WTC11 (cell line): Measurements from ENCODE around the gene SMIM28.

ENCODE experiments used
- ETV6 ChIP-seq: sonication (generic); formaldehyde crosslinking; IDR thresholded peaks from 2 replicates; pipeline ENCODE4 v1.8.1; 2022; ENCODE audit warnings: mild to moderate bottlenecking, missing genetic modification reagents
- JUN ChIP-seq: sonication (generic); formaldehyde crosslinking; IDR thresholded peaks from 2 replicates; pipeline ENCODE4 v1.8.0; 2023; ENCODE audit warnings: mild to moderate bottlenecking, missing genetic modification reagents
- ZBTB21 ChIP-seq: sonication (generic); formaldehyde crosslinking; IDR thresholded peaks from 2 replicates; pipeline ENCODE4 v1.8.1; 2023; ENCODE audit warnings: mild to moderate bottlenecking, missing genetic modification reagents, borderline replicate concordance
- TF ChIP-seq, protein P1 (sequence below): fragments of 200-600 bp; IDR thresholded peaks from 2 replicates; pipeline ENCODE4 v1.8.0; 2022; ENCODE audit warnings: antibody characterized with exemption
- TF ChIP-seq, protein P2 (sequence below): sonication (generic); formaldehyde crosslinking; IDR thresholded peaks from 2 replicates; pipeline ENCODE4 v1.8.1; 2023; ENCODE audit warnings: mild to moderate bottlenecking, missing genetic modification reagents, borderline replicate concordance
- TF ChIP-seq, protein P3 (sequence below): sonication (generic); formaldehyde crosslinking; IDR thresholded peaks from 2 replicates; pipeline ENCODE4 v1.8.0; 2022; ENCODE audit warnings: mild to moderate bottlenecking, missing genetic modification reagents
- TF ChIP-seq, protein P4 (sequence below): sonication (generic); formaldehyde crosslinking; IDR thresholded peaks from 2 replicates; pipeline ENCODE4 v1.8.0; 2022; ENCODE audit warnings: mild to moderate bottlenecking, missing genetic modification reagents
- TF ChIP-seq, protein P5 (sequence below): sonication (generic); formaldehyde crosslinking; IDR thresholded peaks from 2 replicates; pipeline ENCODE4 v1.8.0; 2023; ENCODE audit warnings: missing genetic modification reagents
- TF ChIP-seq, protein P6 (sequence below): fragments of 250-450 bp; sonication (Bioruptor Pico); IDR thresholded peaks from 2 replicates; pipeline ENCODE4 v1.8.0; 2021; ENCODE audit warnings: mild to moderate bottlenecking
- TF ChIP-seq, protein P7 (sequence below): sonication (generic); formaldehyde crosslinking; IDR thresholded peaks from 2 replicates; pipeline ENCODE4 v1.8.1; 2022; ENCODE audit warnings: low read depth, missing genetic modification reagents, borderline replicate concordance

DNA sequence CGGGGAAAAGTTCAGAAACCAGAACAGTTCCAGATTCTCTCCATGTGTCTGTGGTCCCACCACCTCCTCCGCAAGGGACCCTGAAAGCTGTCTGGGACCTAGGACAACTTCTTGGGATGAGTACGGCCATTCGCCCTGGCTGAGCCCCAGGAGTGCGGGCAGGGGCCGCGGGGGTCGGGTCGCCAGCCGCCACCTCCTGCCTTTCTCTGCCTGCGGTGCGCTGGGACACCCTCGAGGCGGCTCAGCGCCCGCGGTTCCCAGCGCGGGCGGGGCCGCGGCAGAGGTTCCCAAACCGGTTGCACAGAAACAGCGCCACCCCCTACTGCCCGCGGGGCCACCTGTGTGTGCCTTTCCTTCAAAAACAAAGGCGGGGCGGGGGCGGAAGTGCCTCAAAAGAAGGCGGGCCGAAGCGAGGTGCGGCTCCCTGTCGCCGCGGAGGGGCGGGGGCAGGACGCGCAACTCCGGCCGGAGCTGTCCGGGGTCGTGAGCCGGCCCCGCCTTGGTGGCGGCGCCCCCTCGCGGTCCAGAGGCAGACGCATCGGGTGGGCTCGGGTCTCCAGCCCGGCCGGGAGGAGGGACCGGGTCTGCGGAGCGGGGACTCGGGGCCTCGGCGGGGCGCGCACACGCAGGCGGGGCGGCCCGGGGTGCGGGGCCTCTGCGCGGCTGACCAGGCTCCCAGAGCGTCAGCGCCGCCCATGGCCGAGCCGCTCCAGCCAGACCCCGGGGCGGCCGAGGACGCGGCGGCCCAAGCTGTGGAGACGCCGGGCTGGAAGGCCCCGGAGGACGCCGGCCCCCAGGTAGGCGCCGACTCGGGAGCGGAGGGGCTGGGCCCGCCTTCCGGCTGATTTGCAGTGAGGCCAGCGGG, 26.3 kb downstream of the SMIM28 start, which contains the start of gene HEBP2:
- TF ChIP-seq, protein P1, sequence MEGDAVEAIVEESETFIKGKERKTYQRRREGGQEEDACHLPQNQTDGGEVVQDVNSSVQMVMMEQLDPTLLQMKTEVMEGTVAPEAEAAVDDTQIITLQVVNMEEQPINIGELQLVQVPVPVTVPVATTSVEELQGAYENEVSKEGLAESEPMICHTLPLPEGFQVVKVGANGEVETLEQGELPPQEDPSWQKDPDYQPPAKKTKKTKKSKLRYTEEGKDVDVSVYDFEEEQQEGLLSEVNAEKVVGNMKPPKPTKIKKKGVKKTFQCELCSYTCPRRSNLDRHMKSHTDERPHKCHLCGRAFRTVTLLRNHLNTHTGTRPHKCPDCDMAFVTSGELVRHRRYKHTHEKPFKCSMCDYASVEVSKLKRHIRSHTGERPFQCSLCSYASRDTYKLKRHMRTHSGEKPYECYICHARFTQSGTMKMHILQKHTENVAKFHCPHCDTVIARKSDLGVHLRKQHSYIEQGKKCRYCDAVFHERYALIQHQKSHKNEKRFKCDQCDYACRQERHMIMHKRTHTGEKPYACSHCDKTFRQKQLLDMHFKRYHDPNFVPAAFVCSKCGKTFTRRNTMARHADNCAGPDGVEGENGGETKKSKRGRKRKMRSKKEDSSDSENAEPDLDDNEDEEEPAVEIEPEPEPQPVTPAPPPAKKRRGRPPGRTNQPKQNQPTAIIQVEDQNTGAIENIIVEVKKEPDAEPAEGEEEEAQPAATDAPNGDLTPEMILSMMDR, result peak; percentile 60
- TF ChIP-seq JUN (no peak), ETV6 (CRISPR knock-in tag) (peak; percentile 87; the same call in 1 of the 2 replicates), ZBTB21 (no peak)
- TF ChIP-seq, protein P2, sequence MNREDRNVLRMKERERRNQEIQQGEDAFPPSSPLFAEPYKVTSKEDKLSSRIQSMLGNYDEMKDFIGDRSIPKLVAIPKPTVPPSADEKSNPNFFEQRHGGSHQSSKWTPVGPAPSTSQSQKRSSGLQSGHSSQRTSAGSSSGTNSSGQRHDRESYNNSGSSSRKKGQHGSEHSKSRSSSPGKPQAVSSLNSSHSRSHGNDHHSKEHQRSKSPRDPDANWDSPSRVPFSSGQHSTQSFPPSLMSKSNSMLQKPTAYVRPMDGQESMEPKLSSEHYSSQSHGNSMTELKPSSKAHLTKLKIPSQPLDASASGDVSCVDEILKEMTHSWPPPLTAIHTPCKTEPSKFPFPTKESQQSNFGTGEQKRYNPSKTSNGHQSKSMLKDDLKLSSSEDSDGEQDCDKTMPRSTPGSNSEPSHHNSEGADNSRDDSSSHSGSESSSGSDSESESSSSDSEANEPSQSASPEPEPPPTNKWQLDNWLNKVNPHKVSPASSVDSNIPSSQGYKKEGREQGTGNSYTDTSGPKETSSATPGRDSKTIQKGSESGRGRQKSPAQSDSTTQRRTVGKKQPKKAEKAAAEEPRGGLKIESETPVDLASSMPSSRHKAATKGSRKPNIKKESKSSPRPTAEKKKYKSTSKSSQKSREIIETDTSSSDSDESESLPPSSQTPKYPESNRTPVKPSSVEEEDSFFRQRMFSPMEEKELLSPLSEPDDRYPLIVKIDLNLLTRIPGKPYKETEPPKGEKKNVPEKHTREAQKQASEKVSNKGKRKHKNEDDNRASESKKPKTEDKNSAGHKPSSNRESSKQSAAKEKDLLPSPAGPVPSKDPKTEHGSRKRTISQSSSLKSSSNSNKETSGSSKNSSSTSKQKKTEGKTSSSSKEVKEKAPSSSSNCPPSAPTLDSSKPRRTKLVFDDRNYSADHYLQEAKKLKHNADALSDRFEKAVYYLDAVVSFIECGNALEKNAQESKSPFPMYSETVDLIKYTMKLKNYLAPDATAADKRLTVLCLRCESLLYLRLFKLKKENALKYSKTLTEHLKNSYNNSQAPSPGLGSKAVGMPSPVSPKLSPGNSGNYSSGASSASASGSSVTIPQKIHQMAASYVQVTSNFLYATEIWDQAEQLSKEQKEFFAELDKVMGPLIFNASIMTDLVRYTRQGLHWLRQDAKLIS, result no peak
- TF ChIP-seq, protein P3, sequence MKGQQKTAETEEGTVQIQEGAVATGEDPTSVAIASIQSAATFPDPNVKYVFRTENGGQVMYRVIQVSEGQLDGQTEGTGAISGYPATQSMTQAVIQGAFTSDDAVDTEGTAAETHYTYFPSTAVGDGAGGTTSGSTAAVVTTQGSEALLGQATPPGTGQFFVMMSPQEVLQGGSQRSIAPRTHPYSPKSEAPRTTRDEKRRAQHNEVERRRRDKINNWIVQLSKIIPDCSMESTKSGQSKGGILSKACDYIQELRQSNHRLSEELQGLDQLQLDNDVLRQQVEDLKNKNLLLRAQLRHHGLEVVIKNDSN (CRISPR knock-in tag), result no peak
- TF ChIP-seq, protein P4, sequence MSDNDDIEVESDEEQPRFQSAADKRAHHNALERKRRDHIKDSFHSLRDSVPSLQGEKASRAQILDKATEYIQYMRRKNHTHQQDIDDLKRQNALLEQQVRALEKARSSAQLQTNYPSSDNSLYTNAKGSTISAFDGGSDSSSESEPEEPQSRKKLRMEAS (CRISPR knock-in tag), result 0 out of 2 replicates have a peak, but pooled peaks have one; percentile 30
- TF ChIP-seq, protein P5, sequence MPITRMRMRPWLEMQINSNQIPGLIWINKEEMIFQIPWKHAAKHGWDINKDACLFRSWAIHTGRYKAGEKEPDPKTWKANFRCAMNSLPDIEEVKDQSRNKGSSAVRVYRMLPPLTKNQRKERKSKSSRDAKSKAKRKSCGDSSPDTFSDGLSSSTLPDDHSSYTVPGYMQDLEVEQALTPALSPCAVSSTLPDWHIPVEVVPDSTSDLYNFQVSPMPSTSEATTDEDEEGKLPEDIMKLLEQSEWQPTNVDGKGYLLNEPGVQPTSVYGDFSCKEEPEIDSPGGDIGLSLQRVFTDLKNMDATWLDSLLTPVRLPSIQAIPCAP (CRISPR knock-in tag), result no peak
- TF ChIP-seq, protein P6, sequence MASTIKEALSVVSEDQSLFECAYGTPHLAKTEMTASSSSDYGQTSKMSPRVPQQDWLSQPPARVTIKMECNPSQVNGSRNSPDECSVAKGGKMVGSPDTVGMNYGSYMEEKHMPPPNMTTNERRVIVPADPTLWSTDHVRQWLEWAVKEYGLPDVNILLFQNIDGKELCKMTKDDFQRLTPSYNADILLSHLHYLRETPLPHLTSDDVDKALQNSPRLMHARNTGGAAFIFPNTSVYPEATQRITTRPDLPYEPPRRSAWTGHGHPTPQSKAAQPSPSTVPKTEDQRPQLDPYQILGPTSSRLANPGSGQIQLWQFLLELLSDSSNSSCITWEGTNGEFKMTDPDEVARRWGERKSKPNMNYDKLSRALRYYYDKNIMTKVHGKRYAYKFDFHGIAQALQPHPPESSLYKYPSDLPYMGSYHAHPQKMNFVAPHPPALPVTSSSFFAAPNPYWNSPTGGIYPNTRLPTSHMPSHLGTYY (CRISPR knock-in tag), result no peak
- TF ChIP-seq, protein P7, sequence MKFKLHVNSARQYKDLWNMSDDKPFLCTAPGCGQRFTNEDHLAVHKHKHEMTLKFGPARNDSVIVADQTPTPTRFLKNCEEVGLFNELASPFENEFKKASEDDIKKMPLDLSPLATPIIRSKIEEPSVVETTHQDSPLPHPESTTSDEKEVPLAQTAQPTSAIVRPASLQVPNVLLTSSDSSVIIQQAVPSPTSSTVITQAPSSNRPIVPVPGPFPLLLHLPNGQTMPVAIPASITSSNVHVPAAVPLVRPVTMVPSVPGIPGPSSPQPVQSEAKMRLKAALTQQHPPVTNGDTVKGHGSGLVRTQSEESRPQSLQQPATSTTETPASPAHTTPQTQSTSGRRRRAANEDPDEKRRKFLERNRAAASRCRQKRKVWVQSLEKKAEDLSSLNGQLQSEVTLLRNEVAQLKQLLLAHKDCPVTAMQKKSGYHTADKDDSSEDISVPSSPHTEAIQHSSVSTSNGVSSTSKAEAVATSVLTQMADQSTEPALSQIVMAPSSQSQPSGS, result no peak
